GM18858 (cell line): ENCODE results near the gene RELB.
A peak's percentile ranks its signal among the peaks of the same experiment; 100 is the strongest.

Source experiments
- ATAC-seq: cut with Tn5 transposase; IDR thresholded peaks from one replicate; pipeline ENCODE4 v1.9.1; 2021; ENCODE audit not compliant: unreplicated experiment

RELB gene

GRCh38 chr19:45057444-45057843, 56.2 kb downstream of the RELB start:
- no peak for ATAC-seq

DNA sequence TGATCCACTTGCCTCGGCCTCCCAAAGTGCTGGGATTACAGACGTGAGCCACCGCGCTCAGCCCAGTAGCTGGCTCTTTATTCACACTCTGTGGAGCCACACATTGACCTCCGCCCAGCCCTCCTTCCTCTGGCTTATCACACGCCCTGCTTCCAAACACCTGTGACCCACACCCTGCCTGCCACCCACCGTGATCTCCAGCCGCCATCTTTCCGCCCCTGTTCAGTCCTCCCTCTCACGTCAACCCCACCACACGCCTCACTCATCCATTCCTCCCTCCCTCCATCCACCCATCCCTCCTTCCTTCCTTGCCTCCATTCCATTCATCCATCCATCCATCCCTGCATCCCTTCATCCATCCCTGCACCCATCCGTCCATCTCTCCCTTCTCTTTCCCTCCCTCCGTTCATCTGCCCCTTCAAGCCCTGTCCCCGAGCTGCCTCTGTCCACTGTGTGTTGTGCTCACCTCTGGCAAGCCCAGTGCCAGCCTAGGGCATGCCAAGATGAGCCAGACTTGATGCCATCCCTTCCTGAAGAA, 57.4 kb downstream of the RELB start:
- no peak for ATAC-seq

DNA sequence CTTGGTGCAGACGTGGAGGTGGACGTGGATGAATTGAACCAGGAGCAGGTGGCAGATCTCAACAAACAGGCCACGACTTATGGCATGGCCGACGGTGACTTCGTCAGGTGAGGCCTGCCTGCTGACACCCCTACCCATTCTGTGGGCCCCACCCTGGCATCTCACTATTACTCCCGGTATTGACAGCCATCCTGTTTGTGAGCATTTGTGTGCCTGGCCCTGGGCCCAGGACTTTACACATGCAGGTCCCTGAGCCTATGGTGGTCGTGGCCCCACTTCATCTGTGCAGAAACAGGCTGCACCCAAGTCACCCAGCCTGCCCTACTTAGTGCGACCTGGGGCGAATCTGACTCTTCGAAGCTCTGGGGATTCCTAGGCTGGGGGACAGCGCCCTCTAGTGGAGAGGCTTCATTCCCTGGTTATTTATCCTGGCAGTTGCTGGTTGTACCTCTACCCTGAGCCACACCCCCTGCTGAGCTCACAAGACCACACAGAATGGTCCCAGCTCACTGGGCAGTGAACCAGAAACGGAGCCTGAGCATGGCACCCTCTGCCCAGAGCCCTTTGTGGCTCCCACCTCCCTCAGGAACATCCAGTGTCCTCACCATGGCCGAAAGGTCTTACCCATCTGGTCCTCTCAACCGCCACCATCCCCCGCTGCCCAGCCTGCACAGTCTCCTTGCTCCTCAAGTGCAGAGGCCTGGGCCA, 58.1 kb downstream of the RELB start:
- ATAC-seq = no peak

DNA sequence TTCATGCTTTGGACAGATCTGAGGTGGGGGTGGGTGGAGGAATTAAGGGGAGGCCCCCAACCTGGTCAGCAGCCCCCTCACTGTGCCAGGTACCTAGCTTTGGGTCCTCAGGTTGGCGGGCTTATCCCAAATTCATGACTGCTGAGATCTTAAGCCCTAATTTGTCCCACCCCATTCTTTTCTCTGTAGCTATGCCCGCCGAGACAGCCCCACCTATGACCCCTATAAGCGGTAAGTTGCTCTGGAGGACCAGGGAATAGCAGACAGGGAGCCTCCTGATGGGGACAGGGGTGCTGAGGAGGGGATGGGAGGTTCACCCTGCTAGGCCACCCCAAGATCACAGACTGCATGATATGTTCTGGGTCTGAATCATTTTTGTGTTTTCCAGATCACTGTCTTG, 60.7 kb downstream of the RELB start:
- ATAC-seq = no peak

- no peak for ATAC-seq
These were observed 62.9 kb downstream of the RELB start for GRCh38 chr19:45063851-45064801.

GRCh38 chr19:45066921-45067661, 65.8 kb downstream of the RELB start:
- no peak for ATAC-seq

- ATAC-seq = no peak
These were observed 66.8 kb downstream of the RELB start for GRCh38 chr19:45068041-45068440.

GRCh38 chr19:45069056-45069455, 67.8 kb downstream of the RELB start:
- no peak for ATAC-seq

GRCh38 chr19:45070214-45070613, 69.0 kb downstream of the RELB start:
- ATAC-seq = no peak

GRCh38 chr19:45070861-45071544, 69.7 kb downstream of the RELB start:
- no peak for ATAC-seq

GRCh38 chr19:45071545-45071938, 70.3 kb downstream of the RELB start:
- ATAC-seq = no peak

GRCh38 chr19:45071969-45072790, 70.9 kb downstream of the RELB start:
- no peak for ATAC-seq

DNA sequence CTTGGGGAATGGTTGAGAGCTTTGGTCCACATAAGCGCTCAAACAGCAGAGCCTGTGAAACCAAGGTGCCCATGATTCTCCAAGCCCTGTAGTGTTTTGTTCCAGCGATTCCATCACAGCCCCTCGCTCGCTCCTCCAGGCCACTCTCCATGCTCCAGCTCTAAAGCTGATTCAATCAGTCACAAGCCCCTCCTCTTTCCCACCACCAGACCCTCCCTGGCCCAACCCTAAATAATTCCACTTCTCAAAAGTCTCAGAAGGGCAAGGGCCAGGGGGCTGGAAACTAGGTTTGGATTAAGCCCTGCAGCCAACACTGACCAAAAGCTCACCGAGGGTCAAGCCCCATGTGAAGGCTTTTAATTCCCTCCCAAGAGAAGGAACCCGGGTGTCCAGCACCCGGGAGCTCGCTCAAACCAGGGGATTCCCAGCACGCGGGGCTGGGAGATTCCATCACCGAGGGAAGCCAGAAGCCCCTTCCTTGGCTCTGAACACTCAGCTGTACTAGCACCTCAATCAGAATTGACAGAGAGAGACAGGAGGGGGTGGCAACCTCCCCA, 73.6 kb downstream of the RELB start:
- ATAC-seq = peak; percentile 15

DNA sequence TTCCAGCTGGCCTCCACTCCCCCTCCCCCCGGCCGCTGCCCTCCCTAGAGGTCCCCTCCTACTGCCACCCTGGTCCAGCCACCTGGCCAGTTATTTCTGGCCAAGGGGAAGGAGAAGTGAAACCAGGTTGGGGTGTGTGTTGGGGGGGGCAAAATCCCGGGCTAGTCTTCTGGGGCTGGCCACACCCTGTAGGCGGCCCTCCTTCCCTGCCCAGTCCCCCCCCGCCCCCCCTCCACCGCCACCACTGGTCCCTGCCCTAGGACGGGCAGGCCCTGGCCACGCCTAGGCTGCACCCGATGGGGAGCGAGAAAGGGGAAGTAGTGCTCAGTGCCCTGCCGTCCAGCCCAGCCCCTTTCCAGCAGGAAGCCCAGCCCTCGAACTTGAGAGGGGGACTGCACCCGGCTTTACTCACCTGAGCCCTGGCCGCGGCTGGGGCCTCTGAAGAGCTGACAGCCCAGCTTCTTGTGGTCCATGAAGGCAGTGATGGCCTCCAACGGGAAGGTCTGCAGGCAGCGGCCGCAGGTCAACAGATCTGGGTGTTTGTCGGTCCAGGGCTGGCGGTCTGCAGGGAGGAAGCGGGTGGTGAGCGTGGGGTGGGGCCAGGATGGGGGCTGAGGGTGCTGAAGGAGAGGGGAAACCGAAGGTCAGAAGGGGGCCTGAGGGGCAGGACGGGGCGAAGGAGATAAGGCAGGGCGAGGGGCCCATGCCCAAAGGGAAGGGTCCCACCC, 74.2 kb downstream of the RELB start:
- peak; percentile 38 for ATAC-seq

GRCh38 chr19:45076029-45076850, 75.0 kb downstream of the RELB start, which contains the start of gene ZNF296:
TSS of gene ZNF296 (minus strand) at chr19:45076478. CDS start at chr19:45076373, 105 bp downstream.
- peak; percentile 42 for ATAC-seq

DNA sequence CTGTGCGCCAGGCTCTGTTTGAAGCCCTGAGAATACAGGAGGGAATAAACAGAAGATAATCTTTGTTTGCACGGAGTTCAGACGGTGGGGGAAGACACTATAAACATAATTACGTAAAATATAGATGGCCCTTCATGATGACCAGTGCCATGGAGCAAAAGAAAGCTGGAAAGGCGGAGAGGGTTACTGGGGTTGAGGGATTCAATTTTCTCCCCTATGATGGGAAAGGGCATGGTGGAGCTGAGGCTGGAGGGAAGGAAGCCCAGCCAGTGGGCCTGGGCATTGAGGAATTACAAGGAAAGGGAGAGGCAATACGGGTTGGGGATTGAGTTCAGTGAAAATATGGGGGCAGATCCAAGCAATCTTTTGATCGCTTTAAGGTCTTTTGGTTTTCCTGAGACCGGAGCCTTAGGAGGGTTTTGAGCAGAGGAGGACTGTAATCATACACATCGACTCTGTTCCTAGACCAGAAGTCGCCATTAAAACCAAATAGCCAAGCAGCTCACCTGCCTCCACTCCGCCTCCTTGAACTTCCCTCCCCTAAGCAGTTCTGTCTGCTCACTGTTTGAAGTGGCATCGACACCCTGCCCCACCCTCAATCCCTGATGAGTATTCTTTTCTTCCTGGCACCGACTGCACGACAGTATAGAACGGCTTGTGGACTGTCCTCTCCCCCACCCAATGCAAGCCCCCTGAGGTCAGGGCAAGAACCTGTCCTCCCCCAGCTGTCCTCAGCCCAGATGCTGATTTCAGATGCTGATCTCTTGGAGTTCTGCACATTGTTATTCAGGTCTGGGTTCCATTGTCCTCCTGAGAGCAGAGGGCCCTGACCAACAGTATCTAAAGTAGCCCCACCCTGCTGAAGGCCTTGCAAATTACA, 75.8 kb downstream of the RELB start:
- no peak for ATAC-seq
